ENCODE data around the gene UMODL1.

The UMODL1 gene

DNA sequence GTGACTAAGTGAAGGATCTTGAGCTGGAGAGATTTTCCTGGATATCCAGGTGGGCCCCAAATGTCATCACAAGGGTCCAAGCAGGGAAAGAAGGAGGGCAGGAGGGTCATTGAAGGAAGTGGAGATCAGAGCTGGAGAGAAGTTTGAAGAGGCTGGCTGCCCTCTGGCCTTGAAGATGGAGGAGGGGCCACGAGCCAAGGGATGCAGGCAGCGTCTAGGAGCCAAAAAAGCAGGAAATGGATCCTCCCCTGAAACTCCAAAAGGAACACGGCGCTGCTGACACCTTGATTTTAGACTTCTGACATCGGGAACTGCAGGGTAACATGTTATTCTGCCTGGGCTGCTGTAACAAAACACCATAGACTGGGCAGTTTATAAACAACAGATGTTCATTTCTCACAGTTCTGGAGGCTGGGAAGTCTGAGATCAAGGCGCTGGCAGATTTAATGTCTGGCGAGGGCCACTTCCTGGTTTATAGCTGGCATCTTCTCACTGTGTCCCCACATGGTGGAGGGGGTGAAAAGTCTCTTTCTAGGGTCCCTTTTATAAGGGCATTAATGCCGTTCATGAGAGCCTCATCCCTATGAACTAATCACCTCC is 32.2 kb upstream of the UMODL1 start:
- DNase-seq (ENCODE audit: insufficient read length, low spot score), result no peak
- no peak for FAIRE-seq
- no peak for TF ChIP-seq POU2F2 (IDR thresholded peaks at IDR 0.05; ENCODE audit: low read depth, low read length)
- TF ChIP-seq SPI1 (IDR thresholded peaks at IDR 0.05; ENCODE audit: low read depth, low read length), result no peak
- TF ChIP-seq PAX5 (IDR thresholded peaks at IDR 0.05; ENCODE audit: insufficient read depth, low read length, severe bottlenecking), result no peak
- no peak for TF ChIP-seq POLR2A (IDR thresholded peaks at IDR 0.05; ENCODE audit: low read depth, low read length)
- no peak for TF ChIP-seq POLR2AphosphoS5 (IDR thresholded peaks at IDR 0.05; ENCODE audit: low read depth, low read length)
- no peak for TF ChIP-seq TAF1 (IDR thresholded peaks at IDR 0.05; ENCODE audit: low read depth, low read length)

GRCh38 chr21:42039470-42039901 is 31.6 kb upstream of the UMODL1 start:
- no peak for FAIRE-seq
- no peak for DNase-seq (ENCODE audit: insufficient read length, low spot score)
- no peak for TF ChIP-seq SPI1 (IDR thresholded peaks at IDR 0.05; ENCODE audit: low read depth, low read length)

GRCh38 chr21:42039911-42040351 is 31.2 kb upstream of the UMODL1 start:
- FAIRE-seq (no peak), DNase-seq (ENCODE audit: insufficient read length, low spot score) (no peak)
- TF ChIP-seq POU2F2 (IDR thresholded peaks at IDR 0.05; ENCODE audit: low read depth, low read length) (no peak), POLR2AphosphoS5 (IDR thresholded peaks at IDR 0.05; ENCODE audit: low read depth, low read length) (no peak), PAX5 (IDR thresholded peaks at IDR 0.05; ENCODE audit: insufficient read depth, low read length, severe bottlenecking) (no peak), SPI1 (IDR thresholded peaks at IDR 0.05; ENCODE audit: low read depth, low read length) (no peak), POLR2A (IDR thresholded peaks at IDR 0.05; ENCODE audit: low read depth, low read length) (no peak), TAF1 (IDR thresholded peaks at IDR 0.05; ENCODE audit: low read depth, low read length) (no peak)

GRCh38 chr21:42040411-42041180 is 30.5 kb upstream of the UMODL1 start:
- no peak for FAIRE-seq
- DNase-seq (ENCODE audit: insufficient read length, low spot score), result no peak
- TF ChIP-seq POU2F2 (IDR thresholded peaks at IDR 0.05; ENCODE audit: low read depth, low read length), result no peak
- no peak for TF ChIP-seq POLR2AphosphoS5 (IDR thresholded peaks at IDR 0.05; ENCODE audit: low read depth, low read length)
- TF ChIP-seq PAX5 (IDR thresholded peaks at IDR 0.05; ENCODE audit: insufficient read depth, low read length, severe bottlenecking), result no peak
- no peak for TF ChIP-seq TAF1 (IDR thresholded peaks at IDR 0.05; ENCODE audit: low read depth, low read length)
- TF ChIP-seq SPI1 (IDR thresholded peaks at IDR 0.05; ENCODE audit: low read depth, low read length), result no peak
- no peak for TF ChIP-seq POLR2A (IDR thresholded peaks at IDR 0.05; ENCODE audit: low read depth, low read length)

DNA sequence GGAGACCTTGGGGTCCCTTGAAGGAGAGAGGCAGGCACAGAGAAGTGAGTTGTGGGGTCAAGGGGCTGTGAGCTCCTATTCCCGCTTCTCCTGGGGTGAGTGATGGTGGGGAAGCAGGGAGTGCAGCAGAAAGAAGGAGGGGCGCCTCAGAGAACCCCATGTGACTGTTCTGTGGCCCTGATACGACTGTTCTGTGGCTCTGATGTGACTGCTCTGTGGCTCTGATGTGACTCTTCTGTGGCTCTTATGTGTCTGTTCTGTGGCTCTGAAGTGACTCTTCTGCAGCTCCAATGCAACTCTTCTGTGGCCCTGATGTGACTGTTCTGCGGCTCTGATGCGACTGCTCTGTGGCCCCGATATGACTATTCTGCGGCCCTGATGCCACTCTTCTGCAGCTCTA is 29.9 kb upstream of the UMODL1 start:
- no peak for TF ChIP-seq POU2F2 (IDR thresholded peaks at IDR 0.05; ENCODE audit: low read depth, low read length)
- TF ChIP-seq PAX5 (IDR thresholded peaks at IDR 0.05; ENCODE audit: insufficient read depth, low read length, severe bottlenecking), result no peak
- no peak for TF ChIP-seq TAF1 (IDR thresholded peaks at IDR 0.05; ENCODE audit: low read depth, low read length)
- TF ChIP-seq POLR2A (IDR thresholded peaks at IDR 0.05; ENCODE audit: low read depth, low read length), result no peak
- no peak for TF ChIP-seq SPI1 (IDR thresholded peaks at IDR 0.05; ENCODE audit: low read depth, low read length)
- no peak for TF ChIP-seq POLR2AphosphoS5 (IDR thresholded peaks at IDR 0.05; ENCODE audit: low read depth, low read length)
- FAIRE-seq (no peak), DNase-seq (ENCODE audit: insufficient read length, low spot score) (no peak)

GRCh38 chr21:42041711-42042110 is 29.4 kb upstream of the UMODL1 start:
- FAIRE-seq (no peak), DNase-seq (ENCODE audit: insufficient read length, low spot score) (no peak)
- TF ChIP-seq SPI1 (IDR thresholded peaks at IDR 0.05; ENCODE audit: low read depth, low read length) (no peak), PAX5 (IDR thresholded peaks at IDR 0.05; ENCODE audit: insufficient read depth, low read length, severe bottlenecking) (no peak), POLR2AphosphoS5 (IDR thresholded peaks at IDR 0.05; ENCODE audit: low read depth, low read length) (no peak), POU2F2 (IDR thresholded peaks at IDR 0.05; ENCODE audit: low read depth, low read length) (no peak), TAF1 (IDR thresholded peaks at IDR 0.05; ENCODE audit: low read depth, low read length) (no peak), POLR2A (IDR thresholded peaks at IDR 0.05; ENCODE audit: low read depth, low read length) (no peak)

DNA sequence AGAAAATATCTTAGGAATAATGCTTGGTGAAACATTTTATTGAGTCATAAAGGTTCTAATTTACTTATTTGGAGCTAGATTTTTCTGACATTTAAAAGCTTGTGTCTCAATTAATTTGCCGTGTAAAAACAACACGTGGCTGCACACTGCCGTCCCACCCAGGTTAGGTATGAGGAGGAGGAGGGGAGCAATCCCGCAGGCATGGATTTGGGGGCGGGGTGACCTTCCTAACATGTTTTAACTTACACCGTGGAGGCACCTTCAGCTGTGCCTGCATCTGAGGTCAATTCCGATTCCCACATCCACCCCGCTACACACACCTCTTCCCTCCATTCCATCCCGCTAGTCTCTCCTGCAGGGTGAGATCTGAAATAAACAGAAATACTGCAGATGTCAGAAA is 28.5 kb upstream of the UMODL1 start:
- FAIRE-seq, result no peak
- no peak for TF ChIP-seq POLR2AphosphoS5 (IDR thresholded peaks at IDR 0.05; ENCODE audit: low read depth, low read length)
- TF ChIP-seq TAF1 (IDR thresholded peaks at IDR 0.05; ENCODE audit: low read depth, low read length), result no peak
- TF ChIP-seq PAX5 (IDR thresholded peaks at IDR 0.05; ENCODE audit: insufficient read depth, low read length, severe bottlenecking), result no peak
- TF ChIP-seq POU2F2 (IDR thresholded peaks at IDR 0.05; ENCODE audit: low read depth, low read length), result no peak
- TF ChIP-seq POLR2A (IDR thresholded peaks at IDR 0.05; ENCODE audit: low read depth, low read length), result no peak
- no peak for TF ChIP-seq SPI1 (IDR thresholded peaks at IDR 0.05; ENCODE audit: low read depth, low read length)
- no peak for DNase-seq (ENCODE audit: insufficient read length, low spot score)

DNA sequence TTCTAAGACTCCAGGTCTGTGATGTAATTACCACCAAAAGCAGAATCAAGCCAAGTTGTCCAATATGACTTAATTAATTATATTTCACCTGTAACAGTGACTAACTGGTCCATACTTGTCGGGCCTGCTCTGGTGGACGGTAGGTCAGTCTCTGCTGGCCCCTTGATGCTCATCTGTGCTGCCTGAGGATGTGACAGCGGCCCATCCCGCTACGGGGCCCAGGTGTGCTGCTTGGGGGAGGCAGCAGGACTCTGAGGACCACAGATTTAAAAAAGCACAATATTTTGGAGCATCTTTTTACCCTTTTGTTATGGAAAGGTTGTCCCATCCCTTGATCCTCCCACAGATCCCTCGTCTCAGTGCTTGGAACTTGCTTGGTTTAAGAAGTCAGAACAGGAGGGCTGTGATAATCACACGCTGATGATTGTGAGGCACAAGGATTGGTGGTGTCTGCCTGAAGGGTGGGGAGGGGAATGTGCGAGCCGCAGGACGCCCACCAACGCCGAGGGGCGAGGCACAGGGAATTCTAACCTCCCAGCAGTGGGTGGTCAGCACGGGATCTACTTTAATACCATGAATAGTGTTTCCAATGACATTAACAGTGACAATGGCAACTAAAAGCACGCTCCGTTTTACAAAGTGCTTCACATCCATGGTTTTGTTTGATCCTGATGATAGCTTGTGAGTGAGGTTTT is 27.8 kb upstream of the UMODL1 start:
- FAIRE-seq, result no peak
- DNase-seq (ENCODE audit: insufficient read length, low spot score), result no peak
- TF ChIP-seq TAF1 (IDR thresholded peaks at IDR 0.05; ENCODE audit: low read depth, low read length) (no peak), POLR2AphosphoS5 (IDR thresholded peaks at IDR 0.05; ENCODE audit: low read depth, low read length) (no peak), POU2F2 (IDR thresholded peaks at IDR 0.05; ENCODE audit: low read depth, low read length) (no peak), POLR2A (IDR thresholded peaks at IDR 0.05; ENCODE audit: low read depth, low read length) (no peak), PAX5 (IDR thresholded peaks at IDR 0.05; ENCODE audit: insufficient read depth, low read length, severe bottlenecking) (no peak), SPI1 (IDR thresholded peaks at IDR 0.05; ENCODE audit: low read depth, low read length) (no peak)

GRCh38 chr21:42043961-42044360 is 27.2 kb upstream of the UMODL1 start:
- FAIRE-seq, result no peak
- TF ChIP-seq PAX5 (IDR thresholded peaks at IDR 0.05; ENCODE audit: insufficient read depth, low read length, severe bottlenecking), result no peak
- DNase-seq (ENCODE audit: insufficient read length, low spot score), result no peak
